SK-N-SH (cell line): Measurements from ENCODE around the gene MCTP2.

Source experiments
- CTCF ChIP-seq: fragments of 200-600 bp; sonication (generic); IDR thresholded peaks from 2 replicates; pipeline ENCODE4 v1.6.1; 2017; ENCODE audit warnings: antibody characterized with exemption, mild to moderate bottlenecking, moderate library complexity
- FOSL2 ChIP-seq: IDR thresholded peaks from 2 replicates; pipeline ENCODE4 v1.4.0; 2012; ENCODE audit warnings: low read depth, mild to moderate bottlenecking, moderate library complexity, borderline replicate concordance
- JUND ChIP-seq: IDR thresholded peaks from 2 replicates; pipeline ENCODE4 v1.4.0; 2012
- MXI1 ChIP-seq: IDR thresholded peaks from 2 replicates; pipeline ENCODE4 v1.6.1; 2012; ENCODE audit warnings: mild to moderate bottlenecking, low read depth, low read length, improper control_type of control experiment
- NRF1 ChIP-seq: IDR thresholded peaks from 2 replicates; pipeline ENCODE4 v1.6.1; 2012; ENCODE audit warnings: low read depth, mild to moderate bottlenecking, low read length
- POLR2AphosphoS5 ChIP-seq: IDR thresholded peaks from 2 replicates; pipeline ENCODE4 v1.6.1; 2012; ENCODE audit warnings: low read depth, low read length
- RAD21 ChIP-seq: IDR thresholded peaks from 2 replicates; pipeline ENCODE4 v1.6.1; 2012; ENCODE audit warnings: mild to moderate bottlenecking, low read length
- REST ChIP-seq: IDR thresholded peaks from 2 replicates; pipeline ENCODE4 v1.6.1; 2012; ENCODE audit warnings: mild to moderate bottlenecking, low read depth, low read length, moderate library complexity
- SIN3A ChIP-seq: IDR thresholded peaks from 2 replicates; pipeline ENCODE4 v1.6.1; 2012; ENCODE audit warnings: low read depth, mild to moderate bottlenecking, low read length, moderate library complexity, borderline replicate concordance
- TAF1 ChIP-seq: IDR thresholded peaks from 2 replicates; pipeline ENCODE4 v1.6.1; 2012; ENCODE audit warnings: low read depth, mild to moderate bottlenecking, low read length, moderate library complexity, borderline replicate concordance
- TCF12 ChIP-seq: IDR thresholded peaks from 2 replicates; pipeline ENCODE4 v1.4.0; 2012
- ZBTB33 ChIP-seq: IDR thresholded peaks from 2 replicates; pipeline ENCODE4 v1.4.0; 2012; ENCODE audit warnings: low read depth, borderline replicate concordance

- TF ChIP-seq REST (no peak), SIN3A (no peak), TCF12 (no peak), FOSL2 (no peak), JUND (no peak), RAD21 (no peak), MXI1 (no peak), NRF1 (no peak), POLR2AphosphoS5 (no peak), TAF1 (no peak), CTCF (no peak), ZBTB33 (no peak)
These were observed 224.9 kb downstream of the MCTP2 start for GRCh38 chr15:94456226-94456625.
